Pancreas (tissue), 10 donors: ENCODE measurements around the gene PKD2. TPM values are rescaled to one million over a fixed set of nuclear protein-coding genes. Genes with fewer than 3 reads are reported as not detected.

Source experiments
- ATAC-seq, 4 donors: fragments of 200-7000 bp; cut with Tn5 transposase; one replicate each; pipeline versions ENCODE4 v1.8.0 to v1.9.1; 2020; ENCODE audit warnings: mild to moderate bottlenecking in 4 of 4, moderate library complexity in 4 of 4
- DNase-seq, 6 donors: peaks; one replicate each; pipeline ENCODE4 v3.0.0-alpha.2; 2020
- FAIRE-seq: peaks from 2 replicates; lab custom pipeline; 2012; peaks lifted over from hg19 to GRCh38; lab: Jason Lieb, UNC
- H3K27ac ChIP-seq, 4 donors: fragments of 200-600 bp; sonication (generic); 1 replicate in 3 of 4; 2 replicates in 1 of 4; pipeline versions ENCODE4 v1.5.0 to v1.8.0; 2020
- H3K27me3 ChIP-seq, 4 donors: fragments of 200-600 bp; one replicate each; pipeline ENCODE4 v1.8.0; 2021
- H3K36me3 ChIP-seq, 3 donors: fragments of 200-600 bp; sonication (generic) in 1 of 3; one replicate each; pipeline versions ENCODE4 v1.5.0 to v1.8.0; 2020 to 2021
- H3K4me1 ChIP-seq, 3 donors: fragments of 200-600 bp; one replicate each; pipeline ENCODE4 v1.8.0; 2021
- H3K4me3 ChIP-seq, 4 donors: fragments of 200-600 bp; sonication (generic) in 2 of 4; one replicate each; pipeline versions ENCODE4 v1.5.0 to v1.8.0; 2020 to 2021
- H3K9me3 ChIP-seq, 4 donors: fragments of 200-600 bp; one replicate each; pipeline ENCODE4 v1.8.0; 2021
- CTCF ChIP-seq, 4 donors: fragments of 200-600 bp; sonication (generic) in 3 of 4; IDR thresholded peaks; one replicate each; pipeline versions ENCODE4 v1.5.0 to v1.8.0; 2021; ENCODE audit warnings: antibody characterized with exemption in 4 of 4
- WGBS, 2 donors: extraction: QIAGEN DNeasy Blood & Tissue Kit; methylation state at CpG; one replicate each; pipeline ENCODE4 v1.1.7; 2013; 5-methylcytosine and 5-hydroxymethylcytosine counted together
- intact Hi-C, 3 donors: fragments of 100-400 bp; cut with DNase I; formaldehyde crosslinking; loops; one replicate each; pipeline versions ENCODE4 v1.11.1 to v1.14.2; 2022
- polyA plus RNA-seq, 2 donors: library from polyadenylated mRNA; stranded (reverse); fragments of 200-250 nt; gene quantifications; one replicate each; pipeline ENCODE4 v1.2.3, GENCODE V29; 2013
- total RNA-seq, 6 donors: library from RNA; stranded (reverse); fragmentation: NEBNext Ultra II Directional in 4 of 6; extraction: Animal tissue kit (Norgen Biotek cat#: 25700) in 4 of 6; gene quantifications; one replicate each; pipeline versions ENCODE4 v1.2.1 to v1.2.4, GENCODE V29; 2021 to 2023
- donor health status: healthy with polysubstance abuse.
- donor health status: DM: no; HTN: no; CAD: no; lungs with moderate emphysema.
- donor health status: DM: no; HTN: no; CAD: no.
- donor health status: control.
- donor health status: control.
- donor health status: Bipolar disorder and iron deficiency.
- donor health status: DM: yes; HTN: yes; CAD: no.
- donor health status: DM: no; HTN: no; CAD: no.
- donor health status: DM: no; HTN: no; CAD: no.
- donor health status: DM: yes; HTN: yes; CAD: no.

The PKD2 gene
- total and polyA plus RNA-seq, 8 donors: 7.6 to 21.6 (median 11.5) TPM

- Histone ChIP-seq H3K27ac (no peak overlapping the region), H3K36me3 (no peaks in the 10 kb centered on the region)
- 83 to 90% methylated on average over 3 of the region's 3 CpGs for WGBS, 2 donors
Measured at GRCh38 chr4:88029556-88029955, 22.1 kb downstream of the PKD2 start.

GRCh38 chr4:88030565-88031310 is 23.3 kb downstream of the PKD2 start:
- Histone ChIP-seq H3K27ac (no peak overlapping the region), H3K27me3 (no peaks in the 10 kb centered on the region), H3K4me3 (no peak overlapping the region), H3K4me1 (no peaks in the 10 kb centered on the region), H3K9me3 (no peaks in the 10 kb centered on the region), H3K36me3 (no peaks in the 10 kb centered on the region)
- no peak for DNase-seq
- intact Hi-C loops: loop anchor here in 1 of 3 donors (10.0 kb wide), 1 partner anchor 184 kb away; no protein-coding TSS in a partner anchor
- no peak for TF ChIP-seq CTCF (IDR thresholded peaks at IDR 0.05)
- no peak for ATAC-seq
- no peak for FAIRE-seq
- 71 to 73% methylated on average over 12 of the region's 12 CpGs for WGBS, 2 donors

More at GRCh38 chr4:88029556-88029955, 22.1 kb downstream of the PKD2 start:
- H3K9me3 ChIP-seq: no peaks in the 10 kb centered on the region
- intact Hi-C loops: no loop called here
- TF ChIP-seq CTCF (IDR thresholded peaks at IDR 0.05): no peak
- no peaks in the 10 kb centered on the region for H3K27me3 ChIP-seq
- no peaks in the 10 kb centered on the region for H3K4me1 ChIP-seq
- no peak overlapping the region for H3K4me3 ChIP-seq
- FAIRE-seq: no peak
- no peak for DNase-seq
- no peak for ATAC-seq

- ATAC-seq (peak; percentile 71 to 97 (median 92)), DNase-seq (peak in 2 of 6 donors; percentile 52 to 65), FAIRE-seq (peak; percentile 90)
- Histone ChIP-seq H3K36me3 (peaks cover 0 to 7% (median 3%) of the 10 kb centered on the region in 3 donors), H3K9me3 (no peaks in the 10 kb centered on the region), H3K4me3 (no peak overlapping the region), H3K4me1 (no peaks in the 10 kb centered on the region), H3K27me3 (no peaks in the 10 kb centered on the region), H3K27ac (no peak overlapping the region)
- TF ChIP-seq CTCF (IDR thresholded peaks at IDR 0.05): peak; percentile 48 to 57 (median 50)
- intact Hi-C loops: loop anchor here in 1 of 3 donors (10.0 kb wide), 1 partner anchor 181 kb away; no protein-coding TSS in a partner anchor
Measured at GRCh38 chr4:88033309-88033708, 25.9 kb downstream of the PKD2 start.

GRCh38 chr4:88035292-88035691 is 27.9 kb downstream of the PKD2 start:
- Histone ChIP-seq H3K4me1 (no peaks in the 10 kb centered on the region), H3K36me3 (peaks cover 0 to 10% (median 7%) of the 10 kb centered on the region in 3 donors), H3K27me3 (no peaks in the 10 kb centered on the region), H3K27ac (no peak overlapping the region), H3K4me3 (no peak overlapping the region), H3K9me3 (no peaks in the 10 kb centered on the region)
- ATAC-seq (no peak), DNase-seq (no peak), FAIRE-seq (no peak)
- 75 to 79% methylated on average over 2 of the region's 2 CpGs for WGBS, 2 donors
- intact Hi-C loops: loop anchor here in 2 of 3 donors (5.0 to 10.0 kb wide), 2 partner anchors 177 to 180 kb away; no protein-coding TSS in a partner anchor
- no peak for TF ChIP-seq CTCF (IDR thresholded peaks at IDR 0.05)

DNA sequence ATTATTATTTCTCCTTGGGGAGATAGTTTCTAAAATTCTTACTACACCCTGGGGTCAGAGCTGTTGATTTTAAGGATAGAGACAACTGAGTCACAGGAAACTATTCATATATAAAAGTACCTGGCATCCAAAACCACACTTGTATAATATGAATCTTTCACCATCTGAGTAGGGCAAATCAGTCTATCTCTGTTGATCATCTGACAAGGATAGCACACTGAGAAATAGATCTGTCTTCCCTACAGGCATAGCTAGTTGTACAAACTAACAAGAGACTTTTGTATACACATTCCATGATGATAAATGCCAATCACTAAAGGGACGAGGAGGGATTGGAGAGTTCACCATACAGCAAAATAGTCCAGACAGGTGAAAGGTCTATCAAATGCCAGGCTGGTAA is 30.0 kb downstream of the PKD2 start:
- Histone ChIP-seq H3K27ac (no peak overlapping the region), H3K27me3 (no peaks in the 10 kb centered on the region), H3K4me1 (peaks cover 0 to 6% (median 3%) of the 10 kb centered on the region in 3 donors), H3K36me3 (peaks cover 0 to 10% (median 7%) of the 10 kb centered on the region in 3 donors), H3K9me3 (no peaks in the 10 kb centered on the region), H3K4me3 (no peak overlapping the region)
- ATAC-seq (no peak), DNase-seq (no peak), FAIRE-seq (no peak)
- no peak for TF ChIP-seq CTCF (IDR thresholded peaks at IDR 0.05)
- WGBS, 2 donors: 73 to 74% methylated on average over 1 of the region's 1 CpG
- intact Hi-C loops: loop anchor here in 2 of 3 donors (5.0 to 10.0 kb wide), 2 partner anchors 175 to 177 kb away; no protein-coding TSS in a partner anchor
